Measurements from ENCODE around the gene SCARB1. TPM values are rescaled to one million over a fixed set of nuclear protein-coding genes. Genes with fewer than 3 reads are reported as not detected.

Gene SCARB1
- total and polyA plus RNA-seq, 8 donors, result 23.5 to 36.5 (median 30.4) TPM

DNA sequence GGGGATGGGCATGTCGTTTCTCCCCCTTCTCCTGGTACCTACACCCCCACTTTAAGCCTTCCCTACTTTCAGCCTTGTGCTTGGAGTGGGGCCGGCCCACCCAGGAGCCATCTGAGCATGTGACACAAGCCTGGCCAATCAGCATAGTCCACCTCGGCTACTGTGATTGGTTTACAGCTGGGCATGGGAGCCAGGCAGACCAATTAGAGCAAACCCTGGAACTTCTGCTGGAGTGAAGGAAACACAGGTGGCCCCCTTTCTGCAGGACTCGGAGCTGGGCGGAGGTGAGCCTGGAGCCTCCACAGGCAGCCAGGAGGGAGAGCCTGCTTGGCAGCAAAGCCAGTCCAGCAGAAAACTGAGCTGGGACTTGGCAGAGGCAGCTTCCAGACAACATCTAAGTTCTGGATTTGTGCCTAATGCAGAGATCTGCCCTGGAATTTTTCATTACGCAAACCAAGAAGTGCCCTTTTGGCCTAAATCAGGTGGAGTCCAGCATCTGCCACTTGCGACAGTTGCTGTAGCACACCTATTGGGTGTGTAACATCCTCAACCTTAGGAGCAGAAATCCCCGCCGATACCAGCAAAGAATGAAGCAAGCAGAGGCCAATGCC lies 59.5 kb downstream of the SCARB1 start:
- H3K27ac ChIP-seq, result peak overlapping the region in 1 of 2 donors; percentile 18
- intact Hi-C loops (cut with DNase I), result no loop called here
- H3K27me3 ChIP-seq, result no peaks in the 10 kb centered on the region
- TF ChIP-seq, protein P1, sequence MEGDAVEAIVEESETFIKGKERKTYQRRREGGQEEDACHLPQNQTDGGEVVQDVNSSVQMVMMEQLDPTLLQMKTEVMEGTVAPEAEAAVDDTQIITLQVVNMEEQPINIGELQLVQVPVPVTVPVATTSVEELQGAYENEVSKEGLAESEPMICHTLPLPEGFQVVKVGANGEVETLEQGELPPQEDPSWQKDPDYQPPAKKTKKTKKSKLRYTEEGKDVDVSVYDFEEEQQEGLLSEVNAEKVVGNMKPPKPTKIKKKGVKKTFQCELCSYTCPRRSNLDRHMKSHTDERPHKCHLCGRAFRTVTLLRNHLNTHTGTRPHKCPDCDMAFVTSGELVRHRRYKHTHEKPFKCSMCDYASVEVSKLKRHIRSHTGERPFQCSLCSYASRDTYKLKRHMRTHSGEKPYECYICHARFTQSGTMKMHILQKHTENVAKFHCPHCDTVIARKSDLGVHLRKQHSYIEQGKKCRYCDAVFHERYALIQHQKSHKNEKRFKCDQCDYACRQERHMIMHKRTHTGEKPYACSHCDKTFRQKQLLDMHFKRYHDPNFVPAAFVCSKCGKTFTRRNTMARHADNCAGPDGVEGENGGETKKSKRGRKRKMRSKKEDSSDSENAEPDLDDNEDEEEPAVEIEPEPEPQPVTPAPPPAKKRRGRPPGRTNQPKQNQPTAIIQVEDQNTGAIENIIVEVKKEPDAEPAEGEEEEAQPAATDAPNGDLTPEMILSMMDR (IDR thresholded peaks at IDR 0.05), result no peak
- DNase-seq, result peak in 3 of 4 donors; percentile 28 to 58 (median 54)
- no peak overlapping the region for H3K4me3 ChIP-seq
- no peaks in the 10 kb centered on the region for H3K9me3 ChIP-seq
- H3K36me3 ChIP-seq, result peaks cover 0 to 28% of the 10 kb centered on the region in 2 donors
- H3K4me1 ChIP-seq, result no peaks in the 10 kb centered on the region
- peak; percentile 88 for ATAC-seq

DNA sequence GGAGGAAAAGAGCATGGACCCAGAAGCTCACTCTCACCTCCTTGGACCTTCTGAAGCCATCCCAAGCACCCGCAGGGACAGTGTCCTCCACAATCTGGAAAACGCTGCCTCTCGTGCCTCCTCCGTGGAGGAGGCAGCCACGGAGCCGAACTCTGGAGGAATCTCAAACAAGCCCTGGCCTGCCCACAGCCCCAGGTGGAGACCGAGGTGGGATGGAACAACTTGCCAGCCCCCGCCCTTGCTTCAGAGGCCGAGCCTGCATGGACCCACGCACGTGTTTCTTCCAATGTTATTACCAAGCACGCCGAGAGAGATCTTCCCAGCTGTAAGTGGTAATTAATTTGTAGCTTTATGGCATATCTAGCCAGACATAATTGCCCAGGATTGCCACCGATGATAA lies 61.3 kb downstream of the SCARB1 start:
- ATAC-seq (no peak), DNase-seq (peak in 1 of 4 donors; percentile 37)
- H3K9me3 ChIP-seq, result no peaks in the 10 kb centered on the region
- peaks cover 0 to 35% of the 10 kb centered on the region in 2 donors for H3K36me3 ChIP-seq
- no peaks in the 10 kb centered on the region for H3K4me1 ChIP-seq
- H3K27me3 ChIP-seq, result no peaks in the 10 kb centered on the region
- H3K27ac ChIP-seq, result no peak overlapping the region
- TF ChIP-seq, protein P1 (IDR thresholded peaks at IDR 0.05), result no peak
- intact Hi-C loops (cut with DNase I), result no loop called here
- no peak overlapping the region for H3K4me3 ChIP-seq

DNA sequence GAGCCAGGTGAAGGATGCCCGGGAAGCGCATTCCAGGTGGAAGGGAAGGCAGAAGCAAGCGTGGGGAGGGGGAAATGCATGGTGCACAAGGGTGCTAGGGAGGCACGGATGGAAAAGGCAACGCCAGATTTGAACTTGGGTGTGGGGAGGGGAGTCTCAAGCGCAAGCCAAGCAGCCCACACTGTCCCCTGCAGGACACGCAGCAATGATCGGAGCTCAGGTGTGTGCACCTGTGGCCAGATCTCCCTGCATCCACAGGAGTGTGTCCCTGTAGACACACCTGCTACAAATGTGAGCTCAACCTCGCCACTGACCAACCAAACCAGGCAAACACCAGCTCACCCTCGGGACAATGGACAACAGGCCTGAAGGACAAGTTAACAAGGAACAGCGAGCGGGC lies 63.2 kb downstream of the SCARB1 start:
- no peaks in the 10 kb centered on the region for H3K27me3 ChIP-seq
- H3K36me3 ChIP-seq, result peaks cover 0 to 30% of the 10 kb centered on the region in 2 donors
- ATAC-seq (no peak), DNase-seq (peak in 1 of 4 donors; percentile 35)
- no peak overlapping the region for H3K4me3 ChIP-seq
- H3K27ac ChIP-seq, result no peak overlapping the region
- TF ChIP-seq, protein P1 (IDR thresholded peaks at IDR 0.05), result no peak
- no peaks in the 10 kb centered on the region for H3K9me3 ChIP-seq
- no peaks in the 10 kb centered on the region for H3K4me1 ChIP-seq
- intact Hi-C loops (cut with DNase I), result no loop called here

GRCh38 chr12:124797321-124797720 lies 66.3 kb downstream of the SCARB1 start:
- no peaks in the 10 kb centered on the region for H3K9me3 ChIP-seq
- DNase-seq, result peak in 1 of 4 donors; percentile 13
- intact Hi-C loops (cut with DNase I), result no loop called here
- H3K4me3 ChIP-seq, result no peak overlapping the region
- no peak overlapping the region for H3K27ac ChIP-seq
- ATAC-seq, result no peak
- H3K27me3 ChIP-seq, result no peaks in the 10 kb centered on the region
- H3K36me3 ChIP-seq, result peaks cover 0 to 20% of the 10 kb centered on the region in 2 donors
- H3K4me1 ChIP-seq, result no peaks in the 10 kb centered on the region
- TF ChIP-seq, protein P1 (IDR thresholded peaks at IDR 0.05), result no peak

DNA sequence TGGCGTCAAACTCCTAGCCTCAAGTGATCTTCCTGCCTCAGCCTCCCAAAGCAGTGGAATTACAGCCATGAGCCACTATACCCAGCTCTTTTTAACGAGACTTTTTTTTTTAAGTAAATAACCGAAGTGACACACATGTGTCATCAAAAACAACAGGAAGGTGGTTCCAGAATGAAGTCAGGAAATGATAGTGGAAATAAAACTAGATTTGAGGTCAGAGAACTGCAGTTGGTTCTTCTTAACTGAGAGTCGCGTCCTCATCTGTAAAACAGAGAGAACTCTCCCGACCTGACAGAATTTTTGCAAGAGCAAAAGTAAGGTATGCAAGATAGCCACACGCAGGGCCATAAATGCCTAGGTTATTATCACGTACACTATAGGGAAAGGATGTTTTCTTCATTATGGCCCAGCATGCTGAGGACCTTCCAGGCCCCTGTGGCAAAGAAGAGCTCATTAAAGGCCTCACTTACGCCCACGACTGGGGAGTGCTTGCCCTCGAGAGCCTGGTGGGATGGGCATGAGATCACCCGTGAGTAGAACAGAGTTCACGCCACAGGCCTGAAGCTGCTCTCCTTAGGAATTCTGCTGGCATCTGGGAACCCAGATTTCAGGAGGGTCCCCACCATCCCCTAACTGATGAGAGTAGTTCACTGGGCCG lies 67.2 kb downstream of the SCARB1 start:
- DNase-seq (peak in 1 of 4 donors; percentile 7), ATAC-seq (no peak)
- intact Hi-C loops (cut with DNase I), result no loop called here
- no peaks in the 10 kb centered on the region for H3K4me1 ChIP-seq
- TF ChIP-seq, protein P1 (IDR thresholded peaks at IDR 0.05), result no peak
- H3K27me3 ChIP-seq, result no peaks in the 10 kb centered on the region
- no peak overlapping the region for H3K27ac ChIP-seq
- H3K9me3 ChIP-seq, result no peaks in the 10 kb centered on the region
- no peak overlapping the region for H3K4me3 ChIP-seq
- H3K36me3 ChIP-seq, result peaks cover 0 to 29% of the 10 kb centered on the region in 2 donors

Data from left lung (tissue), 10 donors.